ENCODE results near the gene GRK4.

- no peak for TF ChIP-seq CTCF (IDR thresholded peaks at IDR 0.05; ENCODE audit: low read depth, low read length)
- TF ChIP-seq EZH2phosphoT487 (IDR thresholded peaks at IDR 0.05; ENCODE audit: low read depth), result no peak
Measured at GRCh38 chr4:2938906-2939305, 24.5 kb upstream of the GRK4 start.
